GM19193 (cell line): ENCODE measurements around the gene IL12RB2.

ENCODE experiments used
- POLR2A ChIP-seq: IDR thresholded peaks from 4 replicates; pipeline ENCODE4 v1.6.1; 2011; ENCODE audit not compliant: insufficient read depth, insufficient read length; ENCODE audit errors: extremely low read depth

Gene IL12RB2

GRCh38 chr1:67307251-67308060 is at the start of gene IL12RB2:
IL12RB2 (plus strand) TSS chr1:67307873; CDS start chr1:67320369, 12,496 bp downstream.
- no peak for TF ChIP-seq POLR2A

GRCh38 chr1:67261680-67262079 is 46.0 kb upstream of the IL12RB2 start:
- no peak for TF ChIP-seq POLR2A

GRCh38 chr1:67262735-67263134 is 44.9 kb upstream of the IL12RB2 start:
- no peak for TF ChIP-seq POLR2A

GRCh38 chr1:67264152-67264551 is 43.5 kb upstream of the IL12RB2 start:
- TF ChIP-seq POLR2A, result no peak

- TF ChIP-seq POLR2A, result no peak
Measured at GRCh38 chr1:67264899-67265298, 42.8 kb upstream of the IL12RB2 start.

GRCh38 chr1:67269061-67269460 is 38.6 kb upstream of the IL12RB2 start:
- no peak for TF ChIP-seq POLR2A

GRCh38 chr1:67270541-67270940 is 37.1 kb upstream of the IL12RB2 start:
- no peak for TF ChIP-seq POLR2A

GRCh38 chr1:67273591-67273990 is 34.1 kb upstream of the IL12RB2 start:
- no peak for TF ChIP-seq POLR2A

GRCh38 chr1:67274623-67275325 is 32.9 kb upstream of the IL12RB2 start:
- no peak for TF ChIP-seq POLR2A

GRCh38 chr1:67280696-67281095 is 27.0 kb upstream of the IL12RB2 start:
- TF ChIP-seq POLR2A, result no peak

GRCh38 chr1:67281244-67281643 is 26.4 kb upstream of the IL12RB2 start:
- TF ChIP-seq POLR2A, result no peak

- no peak for TF ChIP-seq POLR2A
Measured at GRCh38 chr1:67285780-67286488, 21.7 kb upstream of the IL12RB2 start.

- no peak for TF ChIP-seq POLR2A
Measured at GRCh38 chr1:67290236-67290635, 17.4 kb upstream of the IL12RB2 start.

GRCh38 chr1:67294836-67295617 is 12.6 kb upstream of the IL12RB2 start:
- TF ChIP-seq POLR2A, result no peak

GRCh38 chr1:67298762-67299161 is 8.9 kb upstream of the IL12RB2 start:
- no peak for TF ChIP-seq POLR2A
